Bronchial epithelial cell (primary cell): ENCODE data around the gene PTEN. TPM values are rescaled to one million over a fixed set of nuclear protein-coding genes. Genes with fewer than 3 reads are reported as not detected.
A peak's percentile ranks its signal among the peaks of the same experiment; 100 is the strongest.

Source experiments
- DNase-seq: peaks from one replicate; pipeline ENCODE4 v3.0.0-alpha.2; 2010; ENCODE audit warnings: low read depth
- FAIRE-seq: peaks from 2 replicates; lab custom pipeline; 2011; peaks lifted over from hg19 to GRCh38; lab: Jason Lieb, UNC
- H3K27me3 ChIP-seq: 2 replicates; pipeline ENCODE4 v1.5.1; 2011; ENCODE audit warnings: low read length; ENCODE audit not compliant: control insufficient read depth, insufficient read depth
- H3K36me3 ChIP-seq: 2 replicates; pipeline ENCODE4 v1.5.1; 2011; ENCODE audit warnings: low read length; ENCODE audit not compliant: control insufficient read depth, insufficient read depth
- H3K4me3 ChIP-seq: 2 replicates; pipeline ENCODE4 v1.5.1; 2011; ENCODE audit warnings: mild to moderate bottlenecking, low read depth, low read length, control low read depth
- total RNA-seq: library from RNA; depleted of rRNA; stranded (reverse); fragments of >200 nt; gene quantifications from 2 replicates; pipeline ENCODE4 v1.2.1, GENCODE V29; 2014
- TF ChIP-seq, protein P1 (sequence below): IDR thresholded peaks from 2 replicates; pipeline ENCODE4 v1.5.1; 2011; ENCODE audit warnings: mild to moderate bottlenecking, moderate library complexity, low read length, control low read depth, inconsistent platforms; ENCODE audit not compliant: insufficient read depth, severe bottlenecking

The PTEN gene
- total RNA-seq, 1 donor from 2014 or later, result 90.0 TPM

DNA sequence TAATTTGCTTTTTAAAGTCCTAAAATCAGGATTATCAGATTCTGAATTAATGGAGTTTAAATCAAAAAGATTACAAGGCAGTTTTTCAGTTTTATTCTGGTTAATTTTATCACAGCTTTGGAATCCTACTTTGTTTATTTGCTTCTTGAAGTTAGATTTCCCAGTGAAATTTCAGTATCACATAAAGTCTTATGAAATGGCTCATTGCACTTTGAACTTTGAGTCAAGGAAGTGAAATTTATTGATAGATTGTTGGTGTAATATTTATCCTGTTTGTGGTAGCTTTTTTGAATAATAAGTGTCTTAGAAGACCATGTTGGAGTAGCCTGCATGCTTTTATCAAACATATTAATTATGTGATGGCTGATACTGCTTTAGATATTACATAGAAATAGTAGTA is 92.6 kb downstream of the PTEN start:
- Histone ChIP-seq H3K27me3 (no peaks in the 10 kb centered on the region), H3K4me3 (no peak overlapping the region), H3K36me3 (peaks cover 2% of the 10 kb centered on the region)
- DNase-seq (no peak), FAIRE-seq (no peak)
- TF ChIP-seq, protein P1, sequence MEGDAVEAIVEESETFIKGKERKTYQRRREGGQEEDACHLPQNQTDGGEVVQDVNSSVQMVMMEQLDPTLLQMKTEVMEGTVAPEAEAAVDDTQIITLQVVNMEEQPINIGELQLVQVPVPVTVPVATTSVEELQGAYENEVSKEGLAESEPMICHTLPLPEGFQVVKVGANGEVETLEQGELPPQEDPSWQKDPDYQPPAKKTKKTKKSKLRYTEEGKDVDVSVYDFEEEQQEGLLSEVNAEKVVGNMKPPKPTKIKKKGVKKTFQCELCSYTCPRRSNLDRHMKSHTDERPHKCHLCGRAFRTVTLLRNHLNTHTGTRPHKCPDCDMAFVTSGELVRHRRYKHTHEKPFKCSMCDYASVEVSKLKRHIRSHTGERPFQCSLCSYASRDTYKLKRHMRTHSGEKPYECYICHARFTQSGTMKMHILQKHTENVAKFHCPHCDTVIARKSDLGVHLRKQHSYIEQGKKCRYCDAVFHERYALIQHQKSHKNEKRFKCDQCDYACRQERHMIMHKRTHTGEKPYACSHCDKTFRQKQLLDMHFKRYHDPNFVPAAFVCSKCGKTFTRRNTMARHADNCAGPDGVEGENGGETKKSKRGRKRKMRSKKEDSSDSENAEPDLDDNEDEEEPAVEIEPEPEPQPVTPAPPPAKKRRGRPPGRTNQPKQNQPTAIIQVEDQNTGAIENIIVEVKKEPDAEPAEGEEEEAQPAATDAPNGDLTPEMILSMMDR, result no peak

DNA sequence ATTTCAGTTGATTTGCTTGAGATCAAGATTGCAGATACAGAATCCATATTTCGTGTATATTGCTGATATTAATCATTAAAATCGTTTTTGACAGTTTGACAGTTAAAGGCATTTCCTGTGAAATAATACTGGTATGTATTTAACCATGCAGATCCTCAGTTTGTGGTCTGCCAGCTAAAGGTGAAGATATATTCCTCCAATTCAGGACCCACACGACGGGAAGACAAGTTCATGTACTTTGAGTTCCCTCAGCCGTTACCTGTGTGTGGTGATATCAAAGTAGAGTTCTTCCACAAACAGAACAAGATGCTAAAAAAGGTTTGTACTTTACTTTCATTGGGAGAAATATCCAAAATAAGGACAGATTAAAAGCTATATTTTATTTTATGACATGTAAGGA is 94.3 kb downstream of the PTEN start:
- TF ChIP-seq, protein P1, result no peak
- H3K27me3 ChIP-seq, result no peaks in the 10 kb centered on the region
- DNase-seq (no peak), FAIRE-seq (no peak)
- no peak overlapping the region for H3K4me3 ChIP-seq
- H3K36me3 ChIP-seq, result peaks cover 2% of the 10 kb centered on the region

- peaks cover 3% of the 10 kb centered on the region for H3K36me3 ChIP-seq
- H3K4me3 ChIP-seq, result no peak overlapping the region
- no peaks in the 10 kb centered on the region for H3K27me3 ChIP-seq
- no peak for FAIRE-seq
- TF ChIP-seq, protein P1, result no peak
- DNase-seq, result peak; percentile 88
These were observed 96.8 kb downstream of the PTEN start for GRCh38 chr10:87960230-87960629.

- TF ChIP-seq, protein P1, result no peak
- DNase-seq (peak; percentile 82), FAIRE-seq (no peak)
- Histone ChIP-seq H3K4me3 (no peak overlapping the region), H3K27me3 (no peaks in the 10 kb centered on the region), H3K36me3 (peaks cover 1% of the 10 kb centered on the region)
These were observed 97.9 kb downstream of the PTEN start for GRCh38 chr10:87961314-87961713.

- Histone ChIP-seq H3K27me3 (no peaks in the 10 kb centered on the region), H3K4me3 (no peak overlapping the region), H3K36me3 (peaks cover 1% of the 10 kb centered on the region)
- TF ChIP-seq, protein P1, result no peak
- DNase-seq (no peak), FAIRE-seq (no peak)
These were observed 103.0 kb downstream of the PTEN start for GRCh38 chr10:87966459-87966858.

- Histone ChIP-seq H3K27me3 (no peaks in the 10 kb centered on the region), H3K36me3 (no peaks in the 10 kb centered on the region), H3K4me3 (no peak overlapping the region)
- TF ChIP-seq, protein P1, result no peak
- FAIRE-seq (no peak), DNase-seq (peak; percentile 12)
These were observed 110.2 kb downstream of the PTEN start for GRCh38 chr10:87973635-87974034.
